GM19328 (cell line): ENCODE measurements around the gene EFCAB5.
"Not testable (repeated sequence)": the region's sequence is repeated elsewhere in the genome, so short reads cannot be mapped to it uniquely, and the experiment has no call there.

Experiments
- ATAC-seq: cut with Tn5 transposase; IDR thresholded peaks from one replicate; pipeline ENCODE4 v1.9.1; 2021; ENCODE audit warnings: mild to moderate bottlenecking, moderate library complexity; ENCODE audit not compliant: unreplicated experiment

EFCAB5 gene

GRCh38 chr17:30092886-30093285 lies 151.5 kb downstream of the EFCAB5 start:
- ATAC-seq, result no peak

- no peak for ATAC-seq
These were observed 152.2 kb downstream of the EFCAB5 start for GRCh38 chr17:30093463-30094147.

GRCh38 chr17:30095507-30096244 lies 154.2 kb downstream of the EFCAB5 start:
- ATAC-seq, result no peak

GRCh38 chr17:30101686-30102390 lies 160.4 kb downstream of the EFCAB5 start:
- no peak for ATAC-seq

- ATAC-seq, result no peak
These were observed 162.5 kb downstream of the EFCAB5 start for GRCh38 chr17:30103921-30104320.

GRCh38 chr17:30104575-30105339 lies 163.3 kb downstream of the EFCAB5 start:
- ATAC-seq, result no peak

GRCh38 chr17:30112794-30113193 lies 171.4 kb downstream of the EFCAB5 start:
- no peak for ATAC-seq

GRCh38 chr17:30113213-30113612 lies 171.8 kb downstream of the EFCAB5 start:
- no peak for ATAC-seq

- no peak for ATAC-seq
These were observed 174.9 kb downstream of the EFCAB5 start for GRCh38 chr17:30116345-30116660.

GRCh38 chr17:30116661-30117551 lies 175.5 kb downstream of the EFCAB5 start, which contains the start of gene NSRP1:
Gene NSRP1, plus strand, starts transcription at chr17:30116816. Its CDS starts 28 bp downstream, at chr17:30116844.
- ATAC-seq, result peak; percentile 86

GRCh38 chr17:30117675-30118081 lies 176.2 kb downstream of the EFCAB5 start:
- ATAC-seq, result no peak

- not testable (repeated sequence) for ATAC-seq
These were observed 177.2 kb downstream of the EFCAB5 start for GRCh38 chr17:30118635-30119034.

- no peak for ATAC-seq
These were observed 182.9 kb downstream of the EFCAB5 start for GRCh38 chr17:30124273-30124796.

GRCh38 chr17:30130121-30130520 lies 188.7 kb downstream of the EFCAB5 start:
- ATAC-seq, result no peak

GRCh38 chr17:30132615-30133014 lies 191.2 kb downstream of the EFCAB5 start:
- no peak for ATAC-seq

GRCh38 chr17:30133197-30133596 lies 191.8 kb downstream of the EFCAB5 start:
- no peak for ATAC-seq

- ATAC-seq, result no peak
These were observed 193.1 kb downstream of the EFCAB5 start for GRCh38 chr17:30134551-30134950.

GRCh38 chr17:30137158-30137557 lies 195.7 kb downstream of the EFCAB5 start:
- no peak for ATAC-seq

GRCh38 chr17:30147860-30148259 lies 206.4 kb downstream of the EFCAB5 start:
- ATAC-seq, result not testable (repeated sequence)

GRCh38 chr17:30148376-30148775 lies 206.9 kb downstream of the EFCAB5 start:
- ATAC-seq, result no peak
